ENCODE data around the gene GPR153. TPM values are rescaled to one million over a fixed set of nuclear protein-coding genes. Genes with fewer than 3 reads are reported as not detected.

Gene GPR153
- total RNA-seq, 1 donor from 2014 or later = 8.4 TPM

DNA sequence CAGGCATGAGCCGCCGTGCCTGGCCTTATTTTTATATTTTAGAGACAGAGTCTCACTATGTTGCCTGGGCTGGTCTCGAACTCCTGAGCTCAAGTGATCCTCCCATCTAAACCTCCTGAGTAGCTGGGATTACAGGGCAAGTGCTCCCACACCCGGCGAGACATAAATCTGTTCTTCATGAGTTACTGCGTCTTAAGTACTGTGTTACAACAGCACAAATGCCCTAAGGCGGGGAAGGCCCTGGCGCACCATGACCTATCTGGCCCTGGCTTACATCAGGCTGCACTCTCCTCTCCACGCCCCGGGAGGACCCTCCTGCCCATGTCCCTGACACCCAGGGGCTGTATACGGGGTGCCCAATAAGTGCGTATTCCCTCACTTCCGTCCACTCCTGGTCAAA lies 4.3 kb downstream of the GPR153 start:
- H3K36me3 ChIP-seq = no peaks in the 10 kb centered on the region
- H3K27me3 ChIP-seq = peaks cover 12% of the 10 kb centered on the region
- H3K79me2 ChIP-seq (ENCODE audit: low read depth) = peaks cover 10% of the 10 kb centered on the region
- no peak overlapping the region for H3K4me3 Mint-ChIP-seq
- H3K27me3 Mint-ChIP-seq (ENCODE audit: insufficient read depth, low read depth) = peaks cover 9% of the 10 kb centered on the region
- H3F3A ChIP-seq (ENCODE audit: low read depth) = peaks cover 16% of the 10 kb centered on the region
- no peaks in the 10 kb centered on the region for H3K9me3 Mint-ChIP-seq
- peaks cover 78% of the 10 kb centered on the region for H4K20me1 ChIP-seq (ENCODE audit: low read depth)
- no peak overlapping the region for H2AFZ ChIP-seq (replicated peaks)
- H3K27ac Mint-ChIP-seq = no peak overlapping the region
- H3K9ac ChIP-seq = no peak overlapping the region
- H3K4me1 ChIP-seq = peaks cover 6% of the 10 kb centered on the region
- H3K4me3 ChIP-seq = no peak overlapping the region
- TF ChIP-seq EZH2 (IDR thresholded peaks at IDR 0.05) = no peak
- no peak overlapping the region for H3K4me2 ChIP-seq
- H3K27ac ChIP-seq = no peak overlapping the region
- no peaks in the 10 kb centered on the region for H3K9me3 ChIP-seq (ENCODE audit: low read depth)
- no peak for DNase-seq (ENCODE audit: low spot score)
- peaks cover 2% of the 10 kb centered on the region for H3K36me3 Mint-ChIP-seq
- H3K4me1 Mint-ChIP-seq = peaks cover 12% of the 10 kb centered on the region

DNA sequence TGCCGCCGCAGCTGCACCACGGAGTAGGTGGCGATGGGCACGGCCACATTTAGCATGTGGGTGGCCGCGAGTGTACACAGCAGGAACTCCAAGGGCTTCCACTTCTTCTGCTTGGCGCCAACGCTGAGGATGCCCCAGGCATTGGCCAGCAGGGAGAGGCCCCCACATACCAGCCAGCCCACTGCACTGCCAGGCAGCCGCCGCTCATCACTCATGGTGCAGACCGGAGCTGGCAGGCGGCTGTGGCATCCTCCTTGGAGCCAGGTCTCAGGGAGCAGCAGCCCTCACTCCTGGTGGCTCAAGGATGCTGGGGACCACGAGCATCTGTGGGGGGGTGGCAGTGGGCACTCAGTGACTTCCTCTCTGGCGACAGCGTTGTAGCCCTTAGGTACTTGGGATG lies 6.2 kb downstream of the GPR153 start:
- H3K27me3 ChIP-seq = peaks cover 31% of the 10 kb centered on the region
- DNase-seq (ENCODE audit: low spot score) = no peak
- H3K9me3 ChIP-seq (ENCODE audit: low read depth) = no peaks in the 10 kb centered on the region
- no peak overlapping the region for H3K27ac ChIP-seq
- Mint-ChIP-seq H3K27me3 (ENCODE audit: insufficient read depth, low read depth) (peaks cover 16% of the 10 kb centered on the region), H3K36me3 (peaks cover 2% of the 10 kb centered on the region), H3K4me1 (peaks cover 15% of the 10 kb centered on the region), H3K9me3 (no peaks in the 10 kb centered on the region), H3K27ac (no peak overlapping the region), H3K4me3 (no peak overlapping the region)
- no peak overlapping the region for H3K4me3 ChIP-seq
- H3K9ac ChIP-seq = no peak overlapping the region
- no peak overlapping the region for H3K4me2 ChIP-seq
- H3F3A ChIP-seq (ENCODE audit: low read depth) = peaks cover 12% of the 10 kb centered on the region
- peaks cover 2% of the 10 kb centered on the region for H3K4me1 ChIP-seq
- H3K79me2 ChIP-seq (ENCODE audit: low read depth) = peaks cover 6% of the 10 kb centered on the region
- H2AFZ ChIP-seq (replicated peaks) = no peak overlapping the region
- no peaks in the 10 kb centered on the region for H3K36me3 ChIP-seq
- H4K20me1 ChIP-seq (ENCODE audit: low read depth) = peaks cover 96% of the 10 kb centered on the region
- TF ChIP-seq EZH2phosphoT487 (IDR thresholded peaks at IDR 0.05) (no peak), CTCF (IDR thresholded peaks at IDR 0.05) (no peak)

DNA sequence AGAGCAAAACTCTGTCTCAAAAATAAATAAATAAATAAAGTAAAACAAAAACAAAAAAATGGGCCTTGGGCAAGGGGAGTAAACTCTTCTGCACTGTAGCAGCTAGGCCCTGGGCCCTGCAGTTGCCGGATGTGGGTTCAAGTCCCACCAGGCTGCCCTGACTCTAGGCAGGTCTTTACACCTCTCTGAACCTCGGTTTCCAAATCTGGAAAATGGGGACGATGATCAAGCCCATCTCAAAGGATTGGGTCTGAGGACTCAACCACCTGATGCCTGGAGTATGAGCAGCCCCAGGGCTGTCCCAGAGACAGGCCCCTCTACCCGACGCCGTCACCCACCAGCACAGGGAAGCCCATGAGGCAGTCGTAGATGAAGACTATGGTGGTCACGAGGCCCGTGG lies 7.5 kb downstream of the GPR153 start:
- no peak overlapping the region for H2AFZ ChIP-seq (replicated peaks)
- no peaks in the 10 kb centered on the region for H3K4me1 ChIP-seq
- H3F3A ChIP-seq (ENCODE audit: low read depth) = peaks cover 15% of the 10 kb centered on the region
- H3K4me3 ChIP-seq = no peak overlapping the region
- H3K9ac ChIP-seq = no peak overlapping the region
- H3K4me2 ChIP-seq = no peak overlapping the region
- Mint-ChIP-seq H3K4me3 (no peak overlapping the region), H3K4me1 (peaks cover 8% of the 10 kb centered on the region), H3K36me3 (no peaks in the 10 kb centered on the region), H3K27me3 (ENCODE audit: insufficient read depth, low read depth) (peaks cover 15% of the 10 kb centered on the region), H3K27ac (no peak overlapping the region), H3K9me3 (no peaks in the 10 kb centered on the region)
- H3K79me2 ChIP-seq (ENCODE audit: low read depth) = no peaks in the 10 kb centered on the region
- DNase-seq (ENCODE audit: low spot score) = no peak
- no peaks in the 10 kb centered on the region for H3K36me3 ChIP-seq
- no peak overlapping the region for H3K27ac ChIP-seq
- H3K9me3 ChIP-seq (ENCODE audit: low read depth) = no peaks in the 10 kb centered on the region
- H4K20me1 ChIP-seq (ENCODE audit: low read depth) = peaks cover 92% of the 10 kb centered on the region
- H3K27me3 ChIP-seq = peaks cover 35% of the 10 kb centered on the region
- TF ChIP-seq EZH2phosphoT487 (IDR thresholded peaks at IDR 0.05) (no peak), CTCF (IDR thresholded peaks at IDR 0.05) (no peak), EZH2 (IDR thresholded peaks at IDR 0.05) (no peak)

DNA sequence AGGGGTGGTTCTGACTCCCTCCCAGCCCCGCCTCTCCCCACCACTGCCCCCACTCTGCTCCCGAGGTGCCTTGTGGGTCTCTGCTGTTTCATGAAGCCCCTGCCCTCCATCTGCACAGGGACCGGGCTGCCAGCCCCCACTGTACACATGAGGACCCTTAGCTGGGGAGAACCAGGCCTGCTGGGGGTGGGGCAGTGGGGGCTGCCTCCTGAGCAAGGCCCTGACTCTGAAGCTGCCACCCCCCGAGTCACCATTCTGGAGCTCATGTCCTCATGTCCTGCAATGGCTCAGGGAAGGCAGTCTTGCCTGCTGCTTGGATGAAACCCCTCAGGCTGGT lies 8.6 kb downstream of the GPR153 start:
- Mint-ChIP-seq H3K27ac (no peak overlapping the region), H3K4me3 (no peak overlapping the region), H3K27me3 (ENCODE audit: insufficient read depth, low read depth) (peaks cover 20% of the 10 kb centered on the region), H3K9me3 (no peaks in the 10 kb centered on the region), H3K36me3 (no peaks in the 10 kb centered on the region), H3K4me1 (peaks cover 10% of the 10 kb centered on the region)
- DNase-seq (ENCODE audit: low spot score) = no peak
- no peak overlapping the region for H2AFZ ChIP-seq (replicated peaks)
- H4K20me1 ChIP-seq (ENCODE audit: low read depth) = peaks cover 92% of the 10 kb centered on the region
- no peaks in the 10 kb centered on the region for H3K9me3 ChIP-seq (ENCODE audit: low read depth)
- no peaks in the 10 kb centered on the region for H3K36me3 ChIP-seq
- H3K4me2 ChIP-seq = no peak overlapping the region
- TF ChIP-seq EZH2 (IDR thresholded peaks at IDR 0.05) (no peak), CTCF (IDR thresholded peaks at IDR 0.05) (no peak), EZH2phosphoT487 (IDR thresholded peaks at IDR 0.05) (no peak)
- H3K4me1 ChIP-seq = no peaks in the 10 kb centered on the region
- H3K9ac ChIP-seq = no peak overlapping the region
- no peak overlapping the region for H3K4me3 ChIP-seq
- peaks cover 35% of the 10 kb centered on the region for H3K27me3 ChIP-seq
- peaks cover 25% of the 10 kb centered on the region for H3F3A ChIP-seq (ENCODE audit: low read depth)
- H3K79me2 ChIP-seq (ENCODE audit: low read depth) = no peaks in the 10 kb centered on the region
- H3K27ac ChIP-seq = no peak overlapping the region

All from neural progenitor cell (in vitro differentiated cells).